ENCODE measurements around the gene CLNK. TPM values are rescaled to one million over a fixed set of nuclear protein-coding genes. Genes with fewer than 3 reads are reported as not detected.

CLNK gene
- total and polyA plus RNA-seq, 2 of the 8 experiments (the other 6 are each of a cell fraction or from before 2014, with no cell fraction given): not detected

DNA sequence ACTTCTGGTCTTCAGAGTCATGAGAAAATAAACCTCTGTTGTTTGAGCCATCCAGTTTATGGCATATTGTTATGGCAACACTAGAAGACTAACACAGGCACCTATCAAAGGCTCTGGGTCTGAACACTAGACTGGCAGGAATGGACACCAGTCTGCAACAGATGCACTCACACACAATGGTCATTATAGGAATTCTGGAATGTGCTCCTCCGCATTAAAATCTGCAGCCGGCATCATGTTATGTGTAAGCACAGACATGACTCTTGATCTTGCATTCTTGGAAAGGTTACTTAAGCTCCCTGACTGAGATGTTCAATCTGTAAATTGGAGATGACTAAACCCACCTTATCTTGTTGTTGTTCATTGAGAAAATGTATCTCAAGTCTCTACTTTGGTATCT is 115.1 kb downstream of the CLNK start:
- H3K14ac ChIP-seq (ENCODE audit: insufficient read length): no peak overlapping the region
- no peaks in the 10 kb centered on the region for H3K27me3 ChIP-seq (replicated peaks in 1 of 4; ENCODE audit: control insufficient read depth in 3 of 4, extremely low read depth in 1 of 4, insufficient read depth in 3 of 4, low read length in 3 of 4)
- no peak overlapping the region for H4K91ac ChIP-seq (replicated peaks; ENCODE audit: insufficient read length, low read length)
- ChIA-PET CTCF (ENCODE audit: partially characterized antibody) (interaction anchor here (0.6 to 8.5 kb wide), 2 partner anchors 17 to 829 kb away, joined by 4 to 57 read pairs; no protein-coding TSS in a partner anchor), POLR2A (ENCODE audit: partially characterized antibody) (no interaction called here)
- H3K9me3 ChIP-seq (ENCODE audit: insufficient read depth in 2 of 2, low read depth in 1 of 2, low read length in 1 of 2): no peaks in the 10 kb centered on the region
- no peak overlapping the region for H3K56ac ChIP-seq (replicated peaks; ENCODE audit: insufficient read length, low read depth, low read length)
- H2BK5ac ChIP-seq (ENCODE audit: low read depth, low read length): no peak overlapping the region
- no peak overlapping the region for H3K4me2 ChIP-seq (ENCODE audit: insufficient read depth in 1 of 2, low read depth in 2 of 2, low read length in 2 of 2)
- H2BK15ac ChIP-seq (ENCODE audit: low read length): no peak overlapping the region
- FAIRE-seq (no peak), DNase-seq (ENCODE audit: low read depth in 1 of 2, low spot score in 2 of 2) (no peak)
- H2BK12ac ChIP-seq (ENCODE audit: low read depth, low read length): no peak overlapping the region
- no peak overlapping the region for H3K23ac ChIP-seq (ENCODE audit: insufficient read length)
- 97% methylated on average over 2 of the region's 2 CpGs; no CpG with 5 or more reads in 1 of the 2 experiments for WGBS, 2 experiments (ENCODE audit: extremely low coverage in 1 of 2, insufficient coverage in 1 of 2, insufficient read length in 1 of 2, insufficient replicate concordance in 2 of 2, low coverage in 1 of 2, low lambda C conversion rate in 2 of 2, missing lambda C conversion rate in 1 of 2)
- H4K8ac ChIP-seq (ENCODE audit: extremely low read depth, insufficient read depth, low read length): no peak overlapping the region
- no peaks in the 10 kb centered on the region for H4K20me1 ChIP-seq (replicated peaks in 1 of 2; ENCODE audit: control insufficient read depth in 1 of 2, insufficient read depth in 2 of 2, low read length in 2 of 2)
- no peaks in the 10 kb centered on the region for H3K79me2 ChIP-seq (ENCODE audit: control insufficient read depth in 1 of 2, insufficient read depth in 2 of 2, low read length in 2 of 2)
- no peak overlapping the region for H2AK5ac ChIP-seq (ENCODE audit: low read depth, low read length)
- no peak overlapping the region for H3K4ac ChIP-seq (replicated peaks; ENCODE audit: insufficient read length, low read depth, low read length)
- no peak overlapping the region for H2BK20ac ChIP-seq (ENCODE audit: low read length)
- H3K79me1 ChIP-seq (ENCODE audit: low read depth, low read length): no peaks in the 10 kb centered on the region
- no peak overlapping the region for H4K5ac ChIP-seq (ENCODE audit: insufficient read length, low read depth, low read length)
- no peak overlapping the region for H2AFZ ChIP-seq (ENCODE audit: low read length)
- no peaks in the 10 kb centered on the region for H3K36me3 ChIP-seq (ENCODE audit: control insufficient read depth in 2 of 4, insufficient read depth in 4 of 4, low read length in 3 of 4)
- H3K27ac ChIP-seq (ENCODE audit: low read depth, low read length): no peak overlapping the region
- H3K18ac ChIP-seq (ENCODE audit: extremely low read depth, low read length): no peak overlapping the region
- no peak overlapping the region for H3K9ac ChIP-seq (replicated peaks in 1 of 4; ENCODE audit: extremely low read depth in 1 of 4, low read depth in 3 of 4, low read length in 3 of 4)
- H3K4me1 ChIP-seq (replicated peaks in 1 of 4; ENCODE audit: control insufficient read depth in 3 of 4, insufficient read depth in 4 of 4, low read length in 3 of 4): peaks cover 2 to 8% (median 5%) of the 10 kb centered on the region in 4 experiments; a peak in 3 of 7 replicates
- H2BK120ac ChIP-seq (replicated peaks; ENCODE audit: low read depth, low read length): no peak overlapping the region
- no peak overlapping the region for H3K4me3 ChIP-seq (ENCODE audit: extremely low read depth in 1 of 4, insufficient read depth in 2 of 4, low read depth in 3 of 4, low read length in 4 of 4)
- no peaks in the 10 kb centered on the region for H3K23me2 ChIP-seq (ENCODE audit: low read depth, low read length)
- no peak for TF ChIP-seq EP300 (IDR thresholded peaks at IDR 0.05; ENCODE audit: borderline replicate concordance in 1 of 2, low read depth in 2 of 2, low read length in 2 of 2)
- TF ChIP-seq NANOG (IDR thresholded peaks at IDR 0.05; ENCODE audit: insufficient read depth, low read depth, low read length, poor library complexity, severe bottlenecking): no peak
- TF ChIP-seq CBX5 (IDR thresholded peaks at IDR 0.05; ENCODE audit: low read depth, low read length): no peak
- no peak for TF ChIP-seq TCF12 (IDR thresholded peaks at IDR 0.05; ENCODE audit: low read depth, low read length)
- no peak for TF ChIP-seq TAF7 (optimal IDR thresholded peaks at IDR 0.05; ENCODE audit: borderline replicate concordance, low read depth, low read length)
- no peak for TF ChIP-seq SUZ12 (IDR thresholded peaks at IDR 0.05; ENCODE audit: low read length)
- no peak for TF ChIP-seq TEAD4 (IDR thresholded peaks at IDR 0.05; ENCODE audit: low read depth, low read length)
- no peak for TF ChIP-seq POLR2A (IDR thresholded peaks at IDR 0.05; ENCODE audit: control extremely low read depth in 1 of 2, low read depth in 2 of 2, low read length in 2 of 2)
